ENCODE data around the gene MUC12.

Gene MUC12

GRCh38 chr7:101066141-101066832, 96.9 kb downstream of the MUC12 start:
- peak; percentile 48 for DNase-seq

- DNase-seq: no peak
Observed at GRCh38 chr7:101066833-101067177, 97.4 kb downstream of the MUC12 start.

- DNase-seq: no peak
Observed at GRCh38 chr7:101068401-101068800, 99.0 kb downstream of the MUC12 start.

All from NCI-H2227 treated with DMSO at 0.1 percent for 48 hours (cell line).